Measurements from ENCODE around the gene AMBRA1.
A peak's percentile ranks its signal among the peaks of the same experiment; 100 is the strongest.

The AMBRA1 gene

DNA sequence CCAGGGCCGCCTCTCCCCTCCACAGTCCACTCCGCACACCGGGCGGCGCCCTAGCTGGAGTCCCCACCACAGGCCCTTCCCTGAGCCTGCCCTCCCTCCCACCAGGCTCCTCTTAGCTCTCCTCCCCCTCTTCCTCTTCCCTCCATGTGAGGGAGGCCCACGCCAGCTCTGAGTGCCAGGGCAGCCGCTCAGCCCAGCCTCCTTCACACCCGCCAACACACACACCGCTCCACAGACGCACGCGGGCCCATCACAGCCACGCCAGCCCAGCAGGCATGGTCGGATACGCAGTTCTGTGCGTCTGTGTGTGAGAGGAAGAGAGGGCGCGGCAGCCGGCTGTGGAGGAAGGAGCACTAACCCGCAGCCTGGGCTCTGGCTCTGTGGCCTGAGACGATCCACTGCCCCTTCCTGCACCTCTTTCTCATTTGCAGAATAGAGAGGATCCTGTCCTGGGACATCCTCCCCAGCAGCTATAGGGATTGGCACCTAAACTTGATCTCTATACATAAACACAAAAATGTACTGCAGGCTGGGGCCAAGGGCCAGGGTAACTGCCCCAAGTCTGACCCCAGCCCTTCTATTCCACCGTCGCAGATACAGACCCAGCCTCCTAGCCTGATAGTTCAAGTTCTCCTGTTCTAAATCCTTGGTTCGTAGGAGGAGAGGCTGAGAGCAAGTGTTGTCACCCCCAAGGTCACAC, 205.8 kb downstream of the AMBRA1 start:
- peak in 1 of 2 donors; percentile 41 for DNase-seq (ENCODE audit: low read depth in 2 of 2)
- TF ChIP-seq, protein P1, sequence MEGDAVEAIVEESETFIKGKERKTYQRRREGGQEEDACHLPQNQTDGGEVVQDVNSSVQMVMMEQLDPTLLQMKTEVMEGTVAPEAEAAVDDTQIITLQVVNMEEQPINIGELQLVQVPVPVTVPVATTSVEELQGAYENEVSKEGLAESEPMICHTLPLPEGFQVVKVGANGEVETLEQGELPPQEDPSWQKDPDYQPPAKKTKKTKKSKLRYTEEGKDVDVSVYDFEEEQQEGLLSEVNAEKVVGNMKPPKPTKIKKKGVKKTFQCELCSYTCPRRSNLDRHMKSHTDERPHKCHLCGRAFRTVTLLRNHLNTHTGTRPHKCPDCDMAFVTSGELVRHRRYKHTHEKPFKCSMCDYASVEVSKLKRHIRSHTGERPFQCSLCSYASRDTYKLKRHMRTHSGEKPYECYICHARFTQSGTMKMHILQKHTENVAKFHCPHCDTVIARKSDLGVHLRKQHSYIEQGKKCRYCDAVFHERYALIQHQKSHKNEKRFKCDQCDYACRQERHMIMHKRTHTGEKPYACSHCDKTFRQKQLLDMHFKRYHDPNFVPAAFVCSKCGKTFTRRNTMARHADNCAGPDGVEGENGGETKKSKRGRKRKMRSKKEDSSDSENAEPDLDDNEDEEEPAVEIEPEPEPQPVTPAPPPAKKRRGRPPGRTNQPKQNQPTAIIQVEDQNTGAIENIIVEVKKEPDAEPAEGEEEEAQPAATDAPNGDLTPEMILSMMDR (IDR thresholded peaks at IDR 0.05; ENCODE audit: low read depth, low read length) = no peak
- H3K4me3 ChIP-seq (replicated peaks in 1 of 2; ENCODE audit: low read depth in 2 of 2, low read length in 2 of 2) = no peak overlapping the region

DNA sequence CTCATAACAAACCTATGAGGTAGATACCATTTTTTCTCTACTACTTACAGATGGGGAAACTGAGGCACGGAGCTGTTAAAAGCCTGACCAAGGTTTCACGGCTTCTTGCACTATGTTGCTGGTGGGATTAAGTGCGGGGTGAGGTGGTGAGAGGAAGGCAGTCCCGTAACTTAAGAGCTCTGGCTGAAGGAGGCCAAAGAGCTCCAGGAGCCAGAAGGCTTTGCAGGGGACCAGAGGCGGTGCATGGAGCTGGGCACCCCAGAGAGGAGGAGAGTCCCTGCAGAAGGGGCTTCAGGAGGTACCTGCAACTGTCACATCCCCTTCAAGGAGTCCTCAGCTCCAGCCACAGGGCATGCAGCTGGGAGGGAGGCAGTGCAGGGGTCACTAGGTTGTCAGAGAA, 206.4 kb downstream of the AMBRA1 start:
- no peak for DNase-seq (ENCODE audit: low read depth in 2 of 2)
- TF ChIP-seq, protein P1 (IDR thresholded peaks at IDR 0.05; ENCODE audit: low read depth, low read length) = no peak
- no peak overlapping the region for H3K4me3 ChIP-seq (replicated peaks in 1 of 2; ENCODE audit: low read depth in 2 of 2, low read length in 2 of 2)

DNA sequence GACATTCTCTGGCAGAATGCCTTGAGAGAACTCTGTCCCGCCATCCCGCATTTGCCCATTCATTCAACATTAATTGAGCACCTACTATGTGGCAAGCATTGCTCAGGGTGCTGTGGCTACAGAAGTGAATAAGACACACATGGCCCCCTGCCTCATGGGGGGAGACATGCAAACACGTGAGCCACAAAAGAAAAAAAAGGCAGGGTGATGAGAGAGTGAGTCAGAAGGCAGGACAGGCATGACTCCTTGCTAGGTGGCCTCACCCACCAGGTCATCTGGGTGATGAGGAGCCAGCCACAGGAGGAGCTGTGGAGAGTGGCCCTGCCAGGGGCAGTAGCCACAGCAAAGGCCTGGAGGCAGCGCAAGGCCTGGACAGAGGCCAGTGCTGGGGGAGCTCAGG, 207.1 kb downstream of the AMBRA1 start:
- DNase-seq (ENCODE audit: low read depth in 2 of 2) = peak in 1 of 2 donors; percentile 31
- no peak overlapping the region for H3K4me3 ChIP-seq (replicated peaks in 1 of 2; ENCODE audit: low read depth in 2 of 2, low read length in 2 of 2)
- TF ChIP-seq, protein P1 (IDR thresholded peaks at IDR 0.05; ENCODE audit: low read depth, low read length) = no peak

DNA sequence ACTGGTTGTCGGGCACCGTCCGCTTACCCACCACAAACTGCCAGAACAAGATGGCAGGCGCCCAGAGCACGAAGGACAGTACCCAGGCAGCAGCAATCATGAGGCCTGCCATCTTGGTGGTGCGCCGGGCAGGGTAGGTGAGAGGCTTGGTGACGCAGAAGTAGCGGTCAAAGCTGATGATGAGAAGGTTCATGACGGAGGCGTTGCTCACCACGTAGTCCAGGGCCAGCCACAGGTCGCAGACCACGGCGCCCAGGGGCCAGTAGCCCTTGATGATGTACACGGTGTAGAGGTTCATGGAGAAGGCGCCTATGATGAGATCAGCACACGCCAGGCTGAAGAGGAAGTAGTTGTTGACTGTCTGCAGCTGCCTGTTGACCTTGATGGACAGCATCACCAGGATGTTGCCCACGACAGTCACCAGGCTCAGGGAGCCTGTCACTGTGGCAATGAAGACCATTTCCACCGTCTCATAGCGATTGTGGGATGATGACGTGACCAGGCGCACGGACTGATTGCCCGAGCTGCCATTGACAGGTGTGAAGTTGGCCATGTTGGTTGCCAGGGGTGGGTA, 207.7 kb downstream of the AMBRA1 start:
- no peak for DNase-seq (ENCODE audit: low read depth in 2 of 2)
- TF ChIP-seq, protein P1 (IDR thresholded peaks at IDR 0.05; ENCODE audit: low read depth, low read length) = no peak
- H3K4me3 ChIP-seq (replicated peaks in 1 of 2; ENCODE audit: low read depth in 2 of 2, low read length in 2 of 2) = no peak overlapping the region

DNA sequence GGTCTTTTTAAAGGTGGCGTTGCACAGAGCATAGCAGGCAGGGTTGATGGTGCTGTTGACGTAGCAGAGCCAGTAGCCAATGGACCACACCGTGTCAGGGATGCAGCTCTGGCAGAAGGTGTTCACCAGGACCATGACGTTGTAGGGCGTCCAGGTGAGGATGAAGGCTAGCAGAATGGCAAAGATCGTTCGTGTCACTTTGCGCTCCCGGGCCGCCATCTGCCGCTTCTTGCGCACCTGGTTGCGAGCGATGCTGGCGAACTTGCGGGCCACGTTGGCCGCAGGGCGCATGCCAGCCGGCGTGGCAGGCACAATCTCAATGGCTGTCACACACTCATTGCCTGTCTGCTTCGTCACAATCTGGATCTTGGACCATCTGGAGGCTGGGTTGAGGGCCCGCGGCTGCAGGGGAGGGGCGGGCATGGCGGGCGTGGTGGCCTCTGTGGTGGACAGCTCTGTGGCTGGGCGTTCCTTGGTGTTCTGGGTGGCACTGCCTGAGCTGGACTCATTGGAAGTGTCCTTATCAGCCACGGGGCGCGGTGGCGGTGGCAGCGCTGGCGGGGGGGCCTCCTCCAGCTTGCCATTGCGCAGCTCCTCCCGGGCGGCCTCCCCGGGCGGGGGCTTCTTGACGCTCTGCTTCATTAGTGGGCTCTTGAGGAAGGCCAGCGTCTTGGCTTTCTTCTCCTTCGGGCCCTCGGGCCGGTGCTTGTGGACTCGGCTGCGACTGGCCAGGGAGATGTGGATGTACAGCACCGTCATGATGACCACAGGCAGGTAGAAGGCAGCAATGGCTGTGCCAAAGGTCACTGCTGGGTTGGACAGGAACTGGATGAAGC, 208.4 kb downstream of the AMBRA1 start:
- no peak overlapping the region for H3K4me3 ChIP-seq (replicated peaks in 1 of 2; ENCODE audit: low read depth in 2 of 2, low read length in 2 of 2)
- no peak for DNase-seq (ENCODE audit: low read depth in 2 of 2)
- TF ChIP-seq, protein P1 (IDR thresholded peaks at IDR 0.05; ENCODE audit: low read depth, low read length) = no peak

DNA sequence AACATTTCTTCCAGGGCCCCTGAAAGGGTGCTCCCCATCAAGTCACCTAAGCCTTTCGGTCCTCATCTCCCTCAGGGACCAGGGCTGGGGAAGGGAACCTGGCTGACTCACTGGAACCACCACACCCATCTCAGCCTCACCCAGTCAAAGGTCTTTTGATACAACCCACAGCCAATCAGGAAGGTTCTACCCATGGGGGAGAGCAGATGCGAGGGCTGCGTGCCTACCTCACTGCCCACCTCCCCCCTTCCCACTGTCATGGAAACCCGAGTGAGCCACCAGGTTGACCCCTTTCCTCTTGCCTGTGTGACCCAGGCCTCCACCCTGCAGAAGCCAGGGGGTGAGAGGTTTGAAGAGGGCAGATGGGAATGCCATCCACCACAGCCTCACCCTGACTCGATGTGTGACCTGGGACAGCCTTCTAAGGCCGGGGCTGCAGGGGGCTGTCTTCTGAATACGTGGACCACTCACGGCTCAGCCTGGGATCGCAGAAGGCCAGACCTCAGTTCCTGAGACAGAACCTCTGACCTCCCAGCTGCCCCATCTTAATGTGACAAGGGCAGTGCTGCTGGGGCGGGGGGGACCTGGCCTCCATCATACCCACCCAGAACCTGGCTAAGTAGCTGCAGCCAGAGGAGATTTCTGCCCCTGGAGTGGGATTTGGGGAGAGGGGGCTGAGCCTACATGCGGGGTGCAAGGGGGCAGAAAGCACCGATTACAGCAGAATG, 209.7 kb downstream of the AMBRA1 start:
- DNase-seq (ENCODE audit: low read depth in 2 of 2) = no peak
- no peak overlapping the region for H3K4me3 ChIP-seq (replicated peaks in 1 of 2; ENCODE audit: low read depth in 2 of 2, low read length in 2 of 2)
- TF ChIP-seq, protein P1 (IDR thresholded peaks at IDR 0.05; ENCODE audit: low read depth, low read length) = no peak
